Coronary artery (tissue), 2 donors: ENCODE data around the gene RPL27A.

Experiments
- DNase-seq: peaks from one replicate; pipeline ENCODE4 v3.0.0-alpha.2; 2017; ENCODE audit warnings: low spot score
- H3K27ac ChIP-seq, 2 donors: fragments of 200-600 bp; sonication (generic); one replicate each; pipeline ENCODE4 v1.5.1; 2016 to 2019
- H3K4me3 ChIP-seq: fragments of 200-600 bp; sonication (generic); 2 replicates; pipeline ENCODE4 v1.5.1; 2016; ENCODE audit warnings: mild to moderate bottlenecking, moderate library complexity
- CTCF ChIP-seq: fragments of 200-600 bp; sonication (generic); IDR thresholded peaks from one replicate; pipeline ENCODE4 v1.5.1; 2019; ENCODE audit warnings: antibody characterized with exemption

Gene RPL27A

GRCh38 chr11:8707541-8708191, 25.1 kb downstream of the RPL27A start:
- peak overlapping the region; percentile 88 to 95 for H3K27ac ChIP-seq
- H3K4me3 ChIP-seq = peak overlapping the region; percentile 6
- TF ChIP-seq CTCF = no peak
- no peak for DNase-seq

GRCh38 chr11:8709002-8709672, 26.5 kb downstream of the RPL27A start:
- no peak for TF ChIP-seq CTCF
- H3K27ac ChIP-seq = peak overlapping the region; percentile 88 to 95
- DNase-seq = peak; percentile 98
- no peak overlapping the region for H3K4me3 ChIP-seq

- no peak overlapping the region for H3K4me3 ChIP-seq
- no peak for TF ChIP-seq CTCF
- DNase-seq = no peak
- peak overlapping the region; percentile 88 to 95 for H3K27ac ChIP-seq
Measured at GRCh38 chr11:8709777-8710176, 27.2 kb downstream of the RPL27A start.

GRCh38 chr11:8711895-8712442, 29.4 kb downstream of the RPL27A start:
- no peak for DNase-seq
- H3K4me3 ChIP-seq = no peak overlapping the region
- no peak for TF ChIP-seq CTCF
- no peak overlapping the region for H3K27ac ChIP-seq

GRCh38 chr11:8712506-8712905, 29.9 kb downstream of the RPL27A start:
- DNase-seq = no peak
- no peak for TF ChIP-seq CTCF

GRCh38 chr11:8713760-8714454, 31.3 kb downstream of the RPL27A start:
- TF ChIP-seq CTCF = no peak
- Histone ChIP-seq H3K4me3 (no peak overlapping the region), H3K27ac (no peak overlapping the region)
- no peak for DNase-seq

More at GRCh38 chr11:8712506-8712905, 29.9 kb downstream of the RPL27A start:
- H3K4me3 ChIP-seq = no peak overlapping the region
- no peak overlapping the region for H3K27ac ChIP-seq
